DOHH2 (cell line): ENCODE data around the gene KRT15.

Source experiments
- H3F3A ChIP-seq: fragments of 200-600 bp; sonication (generic), shearing (Covaris generic); 2 replicates; pipeline ENCODE4 v1.6.0; 2016; ENCODE audit warnings: antibody characterized with exemption, mild to moderate bottlenecking; ENCODE audit not compliant: control insufficient read depth, insufficient read depth
- H3K27ac ChIP-seq: fragments of 200-600 bp; sonication (generic); 2 replicates; pipeline ENCODE4 v1.5.1; 2014; ENCODE audit warnings: low read depth, mild to moderate bottlenecking, low read length, moderate library complexity
- H3K27me3 ChIP-seq: fragments of 200-600 bp; sonication (generic); 2 replicates; pipeline ENCODE4 v1.6.1; 2014; ENCODE audit warnings: mild to moderate bottlenecking, low read length, mixed read lengths; ENCODE audit not compliant: control insufficient read depth
- H3K36me3 ChIP-seq: fragments of 200-600 bp; sonication (generic); 2 replicates; pipeline ENCODE4 v1.6.1; 2014; ENCODE audit warnings: mild to moderate bottlenecking, low read length, moderate library complexity, mixed read lengths; ENCODE audit not compliant: control insufficient read depth
- H3K4me1 ChIP-seq: fragments of 200-600 bp; sonication (generic); 2 replicates; pipeline ENCODE4 v1.6.1; 2014; ENCODE audit warnings: mild to moderate bottlenecking, low read length, mixed read lengths; ENCODE audit not compliant: control insufficient read depth
- H3K4me2 ChIP-seq: fragments of 200-600 bp; sonication (generic); 2 replicates; pipeline ENCODE4 v1.6.0; 2014; ENCODE audit warnings: mild to moderate bottlenecking, low read length, moderate library complexity
- H3K4me3 ChIP-seq: fragments of 200-600 bp; sonication (generic); 2 replicates; pipeline ENCODE4 v1.5.1; 2014; ENCODE audit warnings: mild to moderate bottlenecking, low read length, mixed read lengths
- H3K79me2 ChIP-seq: fragments of 200-600 bp; sonication (generic); 2 replicates; pipeline ENCODE4 v1.6.1; 2014; ENCODE audit warnings: mild to moderate bottlenecking, low read length, mixed read lengths; ENCODE audit not compliant: control insufficient read depth
- H3K9me2 ChIP-seq: fragments of 200-600 bp; sonication (generic); replicated peaks from 2 replicates; pipeline ENCODE4 v1.6.1; 2014; ENCODE audit warnings: mild to moderate bottlenecking, low read length, mixed read lengths; ENCODE audit not compliant: control insufficient read depth
- H3K9me3 ChIP-seq: fragments of 200-600 bp; sonication (generic); 2 replicates; pipeline ENCODE4 v1.6.1; 2014; ENCODE audit warnings: antibody characterized with exemption, low read length, mixed read lengths; ENCODE audit not compliant: control insufficient read depth, insufficient read depth
- H4K20me1 ChIP-seq: fragments of 200-600 bp; sonication (generic); 2 replicates; pipeline ENCODE4 v1.6.0; 2014; ENCODE audit warnings: low read depth, mild to moderate bottlenecking, antibody characterized with exemption, low read length, moderate library complexity; ENCODE audit not compliant: control insufficient read depth, insufficient read depth
- CTCF ChIP-seq: fragments of 200-600 bp; sonication (generic); IDR thresholded peaks from one replicate; pipeline ENCODE4 v1.5.1; 2014; ENCODE audit warnings: antibody characterized with exemption, mild to moderate bottlenecking, low read depth, low read length; ENCODE audit not compliant: poor library complexity, severe bottlenecking
- EZH2phosphoT487 ChIP-seq: fragments of 200-600 bp; sonication (generic); IDR thresholded peaks from 2 replicates; pipeline ENCODE4 v1.6.1; 2017; ENCODE audit warnings: borderline replicate concordance, mild to moderate bottlenecking, antibody characterized with exemption, low read length, moderate library complexity, mixed read lengths

Gene KRT15

DNA sequence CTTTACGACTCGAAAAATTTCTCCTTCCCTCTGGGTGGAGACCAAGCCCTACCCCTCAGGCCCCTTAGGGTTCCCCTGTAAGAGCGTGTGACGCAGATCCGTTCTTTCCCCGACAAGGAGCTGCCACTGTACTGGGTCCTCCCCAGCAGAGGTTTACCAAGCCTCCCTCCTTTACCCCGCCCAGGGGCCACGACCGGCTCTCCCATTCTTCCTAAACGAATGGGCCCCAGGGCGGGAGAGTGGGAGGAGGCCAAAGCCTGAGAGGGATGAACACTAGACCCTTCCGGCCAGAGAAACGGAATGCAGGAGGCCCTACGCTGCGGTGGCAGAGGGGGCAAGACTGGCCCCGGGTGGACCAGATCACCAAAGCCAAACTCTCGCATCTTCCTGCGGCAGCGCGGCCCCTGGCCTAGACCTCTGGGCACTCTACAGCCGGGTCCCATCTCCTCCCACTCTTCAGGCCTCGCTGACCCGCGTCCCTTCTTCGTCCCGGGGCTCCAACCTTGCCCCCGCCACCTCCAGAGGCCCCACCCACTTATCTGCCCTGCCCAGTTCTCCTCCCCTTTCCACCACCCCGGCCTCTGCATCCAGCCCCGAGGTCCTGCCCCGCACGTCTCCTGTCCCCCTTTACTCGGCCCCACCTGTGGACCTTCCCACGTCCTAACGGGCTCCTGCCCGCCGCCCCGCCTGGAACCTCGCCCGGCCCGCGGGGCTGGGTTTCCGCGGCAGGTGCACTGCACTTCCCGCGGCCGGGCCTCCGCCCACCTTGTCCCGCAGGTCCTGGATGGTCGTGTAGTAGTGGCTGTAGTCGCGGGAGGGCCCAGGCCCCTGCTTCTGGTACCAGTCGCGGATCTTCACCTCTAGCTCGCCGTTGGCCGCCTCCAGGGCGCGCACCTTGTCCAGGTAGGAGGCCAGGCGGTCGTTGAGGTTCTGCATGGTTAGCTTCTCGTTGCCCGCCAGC lies 8.7 kb upstream of the KRT15 start:
- Histone ChIP-seq H3K79me2 (no peaks in the 10 kb centered on the region), H4K20me1 (no peaks in the 10 kb centered on the region), H3K27me3 (peaks cover 17% of the 10 kb centered on the region), H3F3A (no peaks in the 10 kb centered on the region), H3K9me2 (no peaks in the 10 kb centered on the region), H3K9me3 (no peaks in the 10 kb centered on the region), H3K4me3 (no peak overlapping the region), H3K36me3 (no peaks in the 10 kb centered on the region), H3K4me2 (no peak overlapping the region), H3K27ac (no peak overlapping the region), H3K4me1 (no peaks in the 10 kb centered on the region)
- TF ChIP-seq EZH2phosphoT487 (no peak), CTCF (no peak)

DNA sequence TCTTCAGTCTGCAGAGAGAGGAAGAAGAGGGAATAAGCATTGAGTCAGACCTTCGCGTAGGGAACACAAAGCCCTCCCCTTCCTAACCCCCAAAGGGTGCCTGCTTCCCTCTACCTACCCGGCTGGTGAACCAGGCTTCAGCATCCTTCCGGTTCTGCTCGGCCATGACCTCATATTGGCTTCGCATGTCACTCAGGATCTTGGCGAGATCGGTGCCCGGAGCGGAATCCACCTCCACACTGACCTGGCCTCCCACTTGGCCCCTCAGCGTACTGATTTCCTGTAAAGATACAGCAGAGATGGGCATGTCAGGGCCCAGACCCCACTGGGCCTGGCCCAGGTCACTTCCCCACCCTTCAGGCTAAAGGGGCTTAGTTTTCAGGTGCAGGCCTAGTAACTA lies 5.6 kb upstream of the KRT15 start:
- H3K27ac ChIP-seq = no peak overlapping the region
- H4K20me1 ChIP-seq = no peaks in the 10 kb centered on the region
- H3K4me1 ChIP-seq = no peaks in the 10 kb centered on the region
- no peaks in the 10 kb centered on the region for H3K79me2 ChIP-seq
- no peaks in the 10 kb centered on the region for H3F3A ChIP-seq
- H3K9me2 ChIP-seq = no peaks in the 10 kb centered on the region
- no peaks in the 10 kb centered on the region for H3K36me3 ChIP-seq
- TF ChIP-seq CTCF = no peak
- no peak for TF ChIP-seq EZH2phosphoT487
- no peak overlapping the region for H3K4me2 ChIP-seq
- no peak overlapping the region for H3K4me3 ChIP-seq
- H3K9me3 ChIP-seq = no peaks in the 10 kb centered on the region
- H3K27me3 ChIP-seq = no peaks in the 10 kb centered on the region

GRCh38 chr17:41523787-41524186 lies 5.1 kb upstream of the KRT15 start:
- TF ChIP-seq EZH2phosphoT487 (no peak), CTCF (no peak)
- Histone ChIP-seq H3F3A (no peaks in the 10 kb centered on the region), H3K27ac (no peak overlapping the region), H3K4me2 (no peak overlapping the region), H3K4me1 (no peaks in the 10 kb centered on the region), H3K27me3 (no peaks in the 10 kb centered on the region), H3K4me3 (no peak overlapping the region), H3K36me3 (no peaks in the 10 kb centered on the region), H3K9me2 (no peaks in the 10 kb centered on the region), H4K20me1 (no peaks in the 10 kb centered on the region), H3K9me3 (no peaks in the 10 kb centered on the region), H3K79me2 (no peaks in the 10 kb centered on the region)
